ENCODE results near the gene PIK3CB.

GRCh38 chr3:138767498-138768104, 67.1 kb downstream of the PIK3CB start:
- TF ChIP-seq, protein P1, sequence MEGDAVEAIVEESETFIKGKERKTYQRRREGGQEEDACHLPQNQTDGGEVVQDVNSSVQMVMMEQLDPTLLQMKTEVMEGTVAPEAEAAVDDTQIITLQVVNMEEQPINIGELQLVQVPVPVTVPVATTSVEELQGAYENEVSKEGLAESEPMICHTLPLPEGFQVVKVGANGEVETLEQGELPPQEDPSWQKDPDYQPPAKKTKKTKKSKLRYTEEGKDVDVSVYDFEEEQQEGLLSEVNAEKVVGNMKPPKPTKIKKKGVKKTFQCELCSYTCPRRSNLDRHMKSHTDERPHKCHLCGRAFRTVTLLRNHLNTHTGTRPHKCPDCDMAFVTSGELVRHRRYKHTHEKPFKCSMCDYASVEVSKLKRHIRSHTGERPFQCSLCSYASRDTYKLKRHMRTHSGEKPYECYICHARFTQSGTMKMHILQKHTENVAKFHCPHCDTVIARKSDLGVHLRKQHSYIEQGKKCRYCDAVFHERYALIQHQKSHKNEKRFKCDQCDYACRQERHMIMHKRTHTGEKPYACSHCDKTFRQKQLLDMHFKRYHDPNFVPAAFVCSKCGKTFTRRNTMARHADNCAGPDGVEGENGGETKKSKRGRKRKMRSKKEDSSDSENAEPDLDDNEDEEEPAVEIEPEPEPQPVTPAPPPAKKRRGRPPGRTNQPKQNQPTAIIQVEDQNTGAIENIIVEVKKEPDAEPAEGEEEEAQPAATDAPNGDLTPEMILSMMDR (IDR thresholded peaks at IDR 0.05): no peak
- TF ChIP-seq POLR2A (IDR thresholded peaks at IDR 0.05): no peak

All from thyroid gland (tissue), 4 donors.